ENCODE data around the gene CD58. TPM values are rescaled to one million over a fixed set of nuclear protein-coding genes. Genes with fewer than 3 reads are reported as not detected.

CD58 gene
- total RNA-seq, 4 donors from 2014 or later: 14.3 to 32.4 (median 24.8) TPM

- no peak overlapping the region for H3K27ac ChIP-seq
- ATAC-seq: no peak
- no peaks in the 10 kb centered on the region for H3K36me3 ChIP-seq
- TF ChIP-seq POLR2AphosphoS5 (IDR thresholded peaks at IDR 0.05) (no peak), EP300 (IDR thresholded peaks at IDR 0.05) (no peak), CTCF (IDR thresholded peaks at IDR 0.05) (no peak), POLR2A (IDR thresholded peaks at IDR 0.05) (no peak)
- no peaks in the 10 kb centered on the region for H3K27me3 ChIP-seq
- H3K4me3 ChIP-seq: no peak overlapping the region
- H3K9me3 ChIP-seq: no peaks in the 10 kb centered on the region
- WGBS, 2 donors (ENCODE audit: low coverage in 1 of 2): 64 to 74% methylated on average over 3 to 4 of the region's 4 CpGs
- H3K4me1 ChIP-seq: peaks cover 0 to 38% (median 8%) of the 10 kb centered on the region in 3 donors
Observed at GRCh38 chr1:116572771-116573430, 2.1 kb upstream of the CD58 start.

DNA sequence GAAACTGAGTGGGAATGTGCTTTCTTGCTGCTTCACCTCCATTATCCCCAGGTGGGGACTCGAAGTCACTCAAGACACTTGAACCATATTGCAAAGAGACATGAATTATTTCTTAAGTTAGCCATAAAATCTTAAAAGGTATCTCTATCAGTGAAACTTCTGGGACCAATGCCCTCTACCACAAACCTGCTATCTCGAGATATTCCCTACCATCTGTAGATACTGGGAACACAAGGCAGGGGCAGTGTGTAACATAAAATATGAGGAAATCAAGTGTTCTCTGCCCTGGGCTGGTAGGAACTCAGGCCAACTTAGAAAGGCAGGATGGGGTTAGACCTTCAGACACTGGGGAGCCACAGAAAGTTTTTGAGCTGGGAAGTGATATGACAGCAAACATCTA is 1.3 kb upstream of the CD58 start:
- peaks cover 0 to 38% (median 8%) of the 10 kb centered on the region in 3 donors for H3K4me1 ChIP-seq

GRCh38 chr1:116571215-116571919 is 541 bp upstream of the CD58 start:
- H3K9me3 ChIP-seq: no peaks in the 10 kb centered on the region
- ATAC-seq: no peak
- H3K4me1 ChIP-seq: peaks cover 0 to 38% (median 8%) of the 10 kb centered on the region in 3 donors
- H3K36me3 ChIP-seq: no peaks in the 10 kb centered on the region
- WGBS, 2 donors (ENCODE audit: low coverage in 1 of 2): 11 to 18% methylated on average over 2 to 20 of the region's 24 CpGs
- TF ChIP-seq POLR2A (IDR thresholded peaks at IDR 0.05): no peak
- H3K27ac ChIP-seq: peak overlapping the region; percentile 87 to 99 (median 98)
- H3K4me3 ChIP-seq: peak overlapping the region; percentile 64 to 95
- H3K27me3 ChIP-seq: no peaks in the 10 kb centered on the region

More for the DNA sequence above, 1.3 kb upstream of the CD58 start:
- no peak for ATAC-seq
- H3K27me3 ChIP-seq: no peaks in the 10 kb centered on the region
- peak overlapping the region in 2 of 4 donors; percentile 96 to 99 for H3K27ac ChIP-seq
- no peaks in the 10 kb centered on the region for H3K9me3 ChIP-seq
- TF ChIP-seq EP300 (IDR thresholded peaks at IDR 0.05): no peak
- TF ChIP-seq CTCF (IDR thresholded peaks at IDR 0.05): no peak
- TF ChIP-seq POLR2AphosphoS5 (IDR thresholded peaks at IDR 0.05): no peak
- TF ChIP-seq POLR2A (IDR thresholded peaks at IDR 0.05): no peak
- no peaks in the 10 kb centered on the region for H3K36me3 ChIP-seq
- no peak overlapping the region for H3K4me3 ChIP-seq
- 100% methylated on average over 1 of the region's 2 CpGs; no CpG with 5 or more reads in 1 of the 2 donors for WGBS, 2 donors (ENCODE audit: low coverage in 1 of 2)

- no peaks in the 10 kb centered on the region for H3K27me3 ChIP-seq
- no peaks in the 10 kb centered on the region for H3K9me3 ChIP-seq
- no peak for ATAC-seq
- no peaks in the 10 kb centered on the region for H3K36me3 ChIP-seq
- WGBS, 2 donors (ENCODE audit: low coverage in 1 of 2): 0 to 87% methylated on average over 4 to 5 of the region's 22 CpGs
- H3K4me1 ChIP-seq: peaks cover 0 to 35% (median 8%) of the 10 kb centered on the region in 3 donors
- peak overlapping the region; percentile 87 to 99 (median 98) for H3K27ac ChIP-seq
- H3K4me3 ChIP-seq: peak overlapping the region; percentile 64 to 95
- no peak for TF ChIP-seq POLR2A (IDR thresholded peaks at IDR 0.05)
Observed at GRCh38 chr1:116569776-116570357, 959 bp downstream of the CD58 start.

- ATAC-seq: no peak
- H3K4me1 ChIP-seq: peaks cover 0 to 30% (median 8%) of the 10 kb centered on the region in 3 donors
- no peak overlapping the region for H3K4me3 ChIP-seq
Observed at GRCh38 chr1:116569381-116569670, 1.5 kb downstream of the CD58 start.

More at GRCh38 chr1:116569381-116569670, 1.5 kb downstream of the CD58 start:
- Histone ChIP-seq H3K27ac (peak overlapping the region in 1 of 4 donors; percentile 15), H3K36me3 (no peaks in the 10 kb centered on the region), H3K9me3 (no peaks in the 10 kb centered on the region), H3K27me3 (no peaks in the 10 kb centered on the region)
- TF ChIP-seq POLR2A (IDR thresholded peaks at IDR 0.05) (no peak), CTCF (IDR thresholded peaks at IDR 0.05) (no peak), POLR2AphosphoS5 (IDR thresholded peaks at IDR 0.05) (no peak), EP300 (IDR thresholded peaks at IDR 0.05) (no peak)
